Mesodermal cell (in vitro differentiated cells): ENCODE measurements around the gene ZNF438.
"Not testable (repeated sequence)": the region's sequence is repeated elsewhere in the genome, so short reads cannot be mapped to it uniquely, and the experiment has no call there.

Experiments used
- H3K27ac ChIP-seq: 2 replicates; pipeline ENCODE4 v1.7.0; 2013; ENCODE audit warnings: mild to moderate bottlenecking, low read depth, low read length, moderate library complexity; ENCODE audit not compliant: severe bottlenecking
- H3K36me3 ChIP-seq: 2 replicates; pipeline ENCODE4 v1.7.1; 2013; ENCODE audit warnings: mild to moderate bottlenecking, low read length, moderate library complexity; ENCODE audit not compliant: control insufficient read depth, insufficient read depth
- H3K4me1 ChIP-seq: one replicate; pipeline ENCODE4 v1.7.1; 2013; ENCODE audit warnings: mild to moderate bottlenecking, low read length; ENCODE audit not compliant: insufficient read depth, control insufficient read depth, poor library complexity, severe bottlenecking
- H3K4me3 ChIP-seq: 2 replicates; pipeline ENCODE4 v1.7.0; 2013; ENCODE audit warnings: low read length, control low read depth, mild to moderate bottlenecking; ENCODE audit not compliant: insufficient read depth, poor library complexity, severe bottlenecking; ENCODE audit errors: extremely low read depth
- H3K9me3 ChIP-seq: 2 replicates; pipeline ENCODE4 v1.7.1; 2013; ENCODE audit warnings: mild to moderate bottlenecking, low read length, moderate library complexity; ENCODE audit not compliant: control insufficient read depth
- WGBS, 2 experiments: methylation state at CpG; one replicate each; pipeline ENCODE4 v1.1.5; 2013; ENCODE audit warnings: missing lambda C conversion rate in 2 of 2; ENCODE audit not compliant: insufficient coverage in 2 of 2; 5-methylcytosine and 5-hydroxymethylcytosine counted together

The ZNF438 gene

DNA sequence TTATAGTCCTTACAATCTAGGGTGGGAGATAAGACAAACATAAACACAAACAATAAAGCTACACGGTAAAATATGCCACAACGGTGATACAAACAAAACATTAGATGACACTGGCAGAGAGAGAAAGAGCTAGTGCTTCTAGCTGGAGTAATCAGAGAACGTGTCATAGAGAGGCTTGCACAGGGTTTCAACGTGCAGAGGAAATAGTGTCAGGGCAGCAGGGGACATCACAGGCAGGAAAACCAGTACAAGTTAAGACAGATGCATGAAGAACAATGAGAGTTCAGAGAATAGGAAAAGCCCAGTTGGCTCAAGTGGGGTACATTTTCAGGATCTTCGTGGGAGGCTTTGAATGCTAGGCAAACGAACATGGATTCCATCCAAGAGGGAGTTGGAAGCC lies 91.4 kb downstream of the ZNF438 start:
- H3K36me3 ChIP-seq = no peaks in the 10 kb centered on the region
- no peaks in the 10 kb centered on the region for H3K4me1 ChIP-seq
- no peaks in the 10 kb centered on the region for H3K9me3 ChIP-seq
- no peak overlapping the region for H3K27ac ChIP-seq
- WGBS, 2 experiments = 73 to 92% methylated on average over 4 to 5 of the region's 6 CpGs
- no peak overlapping the region for H3K4me3 ChIP-seq

DNA sequence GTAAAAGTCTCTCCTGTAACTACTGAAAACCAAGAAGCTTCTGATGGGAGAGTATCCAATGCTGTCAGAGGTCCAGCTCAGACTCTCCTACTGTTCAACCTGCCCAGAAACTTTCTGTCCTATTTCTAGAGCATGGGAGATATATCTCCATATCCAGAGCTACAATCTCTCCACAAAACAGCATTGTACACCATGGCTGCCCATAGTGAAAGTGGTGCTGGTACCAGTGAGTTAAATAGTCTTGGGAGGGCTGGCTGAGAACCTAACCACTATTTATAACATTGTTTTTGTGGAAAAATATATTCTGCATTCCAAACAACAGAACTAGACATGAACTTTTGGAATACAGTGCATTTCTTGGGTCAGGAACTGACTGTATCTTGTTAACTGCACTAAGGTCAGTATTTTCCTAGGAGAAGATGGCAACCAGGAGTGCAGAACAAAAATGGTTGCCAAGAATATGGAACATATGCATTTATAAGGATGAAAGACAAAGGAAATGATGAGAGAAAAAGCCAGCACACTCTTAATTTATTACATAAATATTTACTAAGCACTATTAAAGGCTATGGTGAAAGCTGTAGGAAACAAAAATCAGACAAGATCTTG lies 91.9 kb downstream of the ZNF438 start:
- H3K9me3 ChIP-seq = no peaks in the 10 kb centered on the region
- no peak overlapping the region for H3K27ac ChIP-seq
- H3K4me1 ChIP-seq = no peaks in the 10 kb centered on the region
- no peaks in the 10 kb centered on the region for H3K36me3 ChIP-seq
- H3K4me3 ChIP-seq = no peak overlapping the region

DNA sequence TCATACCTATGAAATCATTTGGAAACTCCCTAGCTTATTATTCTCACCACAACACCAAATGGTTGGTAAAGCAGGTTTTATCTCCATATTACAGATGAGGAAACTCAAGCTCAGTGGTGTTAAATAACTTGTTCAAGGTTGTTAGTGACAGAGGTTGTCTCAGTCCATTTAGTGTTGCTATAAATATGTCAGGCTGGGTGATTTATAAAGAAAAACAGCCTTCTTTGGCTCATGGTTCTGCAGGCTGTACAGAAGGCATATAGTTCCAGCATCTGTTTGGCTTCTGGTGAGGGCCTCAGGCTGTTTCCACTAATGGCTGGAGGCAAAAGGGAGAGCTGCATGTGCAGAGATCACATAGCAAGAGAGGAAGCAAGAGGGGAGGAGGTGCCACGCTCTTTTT lies 96.6 kb downstream of the ZNF438 start:
- Histone ChIP-seq H3K9me3 (no peaks in the 10 kb centered on the region), H3K27ac (no peak overlapping the region), H3K4me1 (no peaks in the 10 kb centered on the region), H3K4me3 (no peak overlapping the region), H3K36me3 (no peaks in the 10 kb centered on the region)
- no CpG with 5 or more reads among the region's 1 CpG for WGBS, 2 experiments

DNA sequence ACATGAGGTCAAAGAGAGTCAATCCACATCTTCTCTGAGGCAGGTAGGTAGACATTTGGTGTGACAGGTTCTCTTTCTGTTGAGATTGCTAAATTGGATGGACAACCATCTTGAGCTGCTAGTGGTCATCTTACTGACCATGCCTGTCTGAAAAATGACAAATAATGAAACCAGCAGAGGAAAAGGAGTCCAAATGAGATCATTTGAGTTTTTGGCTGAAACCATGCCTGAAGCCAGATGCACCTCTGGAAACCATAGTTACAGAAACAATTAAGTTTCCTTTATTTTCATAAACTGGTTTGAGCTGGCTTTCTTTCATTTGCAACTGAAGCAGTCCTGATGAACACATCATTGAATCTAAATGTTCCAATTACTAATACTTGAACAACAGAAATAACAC lies 100.6 kb downstream of the ZNF438 start:
- H3K27ac ChIP-seq = no peak overlapping the region

DNA sequence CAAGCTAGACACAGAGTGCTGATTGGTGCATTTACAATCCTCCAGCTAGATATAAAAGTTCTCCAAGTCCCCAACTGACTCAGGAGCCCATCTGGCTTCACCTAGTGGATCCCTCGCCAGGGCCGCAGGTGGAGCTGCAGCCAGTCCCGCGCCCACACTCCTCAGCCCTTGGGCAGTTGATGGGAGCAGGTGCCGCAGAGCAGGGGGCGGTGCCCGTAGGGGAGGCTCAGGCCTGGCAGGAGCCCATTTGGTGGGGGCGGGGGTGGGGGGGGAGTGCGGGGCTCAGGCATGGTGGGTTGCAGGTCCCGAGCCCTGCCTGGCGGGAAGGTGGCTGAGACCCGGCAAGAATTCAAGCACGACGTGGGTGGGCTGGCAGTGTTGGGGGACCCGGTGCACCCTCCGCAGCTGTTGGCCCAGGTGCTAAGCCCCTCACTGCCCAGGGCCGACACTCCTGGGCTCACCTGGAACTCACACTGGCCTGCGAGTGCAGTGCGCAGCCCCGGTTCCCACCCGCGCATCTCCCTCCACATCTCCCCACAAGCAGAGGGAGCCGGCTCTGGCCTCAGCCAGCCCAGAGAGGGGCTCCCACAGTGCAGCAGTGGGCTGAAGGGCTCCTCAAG lies 101.7 kb downstream of the ZNF438 start:
- Histone ChIP-seq H3K9me3 (no peaks in the 10 kb centered on the region), H3K4me3 (no peak overlapping the region), H3K36me3 (no peaks in the 10 kb centered on the region), H3K27ac (no peak overlapping the region), H3K4me1 (no peaks in the 10 kb centered on the region)
- WGBS, 2 experiments = 98 to 99% methylated on average over 11 to 16 of the region's 23 CpGs

More for the DNA sequence above, 100.6 kb downstream of the ZNF438 start:
- H3K36me3 ChIP-seq = no peaks in the 10 kb centered on the region
- no peaks in the 10 kb centered on the region for H3K4me1 ChIP-seq
- H3K4me3 ChIP-seq = no peak overlapping the region
- no peaks in the 10 kb centered on the region for H3K9me3 ChIP-seq

DNA sequence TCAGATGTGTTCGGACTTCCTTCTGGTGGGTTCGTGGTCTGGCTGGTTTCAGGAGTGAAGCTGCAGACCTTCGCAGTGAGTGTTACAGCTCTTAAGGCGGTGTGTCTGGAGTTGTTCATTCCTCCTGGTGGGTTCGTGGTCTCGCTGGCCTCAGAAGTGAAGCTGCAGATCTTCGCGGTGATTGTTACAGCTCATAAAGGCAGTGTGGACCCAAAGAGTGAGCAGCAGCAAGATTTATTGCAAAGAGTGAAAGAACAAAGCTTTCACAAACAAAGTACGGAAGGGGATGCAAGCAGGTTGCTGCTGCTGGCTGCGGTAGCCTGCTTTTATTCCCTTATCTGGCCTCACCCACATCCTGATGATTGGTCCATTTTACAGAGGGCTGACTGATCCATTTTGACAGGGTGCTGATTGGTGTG lies 102.3 kb downstream of the ZNF438 start:
- not testable (repeated sequence) for H3K36me3 ChIP-seq, H3K4me1 ChIP-seq, H3K4me3 ChIP-seq, H3K9me3 ChIP-seq, H3K27ac ChIP-seq
- 93 to 96% methylated on average over 9 to 10 of the region's 10 CpGs for WGBS, 2 experiments

DNA sequence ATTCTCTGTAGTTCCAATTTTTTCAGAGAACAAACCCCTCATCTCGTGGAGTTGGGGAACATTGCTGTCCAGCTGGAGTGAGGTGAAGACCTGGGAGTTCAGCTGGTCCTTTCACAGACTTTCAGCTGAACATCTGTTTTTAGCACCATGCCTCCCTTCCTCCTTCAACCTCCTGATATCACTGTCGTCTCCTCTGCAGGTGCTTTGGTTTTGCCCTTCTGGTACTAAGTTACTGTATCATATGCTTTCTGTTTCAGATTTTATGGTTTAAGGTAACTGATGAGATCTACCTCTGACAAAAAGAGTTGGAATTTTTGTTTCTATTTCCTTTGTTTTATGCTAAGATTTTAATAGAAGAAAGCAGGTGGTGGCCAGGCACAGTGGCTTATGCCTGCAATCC lies 102.9 kb downstream of the ZNF438 start:
- WGBS, 2 experiments = 67 to 100% methylated on average over 1 of the region's 2 CpGs

DNA sequence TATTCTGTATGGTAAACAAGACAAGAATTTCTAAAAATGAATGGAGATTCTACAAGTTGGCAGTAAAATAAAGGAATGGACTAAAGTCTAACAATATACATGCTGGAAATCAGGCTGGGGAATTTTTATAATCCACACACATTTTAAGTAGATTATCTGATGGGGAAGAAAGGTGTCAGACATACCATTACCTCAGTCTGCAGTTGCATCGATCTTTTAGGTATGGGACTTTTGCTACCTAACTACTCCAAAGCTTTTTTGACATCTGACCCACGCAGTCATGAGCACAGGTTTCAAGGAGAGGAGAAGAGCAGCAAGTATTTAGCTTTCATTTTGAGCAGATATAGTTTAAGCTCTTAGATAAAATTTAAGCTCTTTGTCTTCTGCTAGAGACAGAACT lies 113.0 kb downstream of the ZNF438 start:
- no peaks in the 10 kb centered on the region for H3K9me3 ChIP-seq
- H3K27ac ChIP-seq = no peak overlapping the region
- H3K36me3 ChIP-seq = no peaks in the 10 kb centered on the region
- WGBS, 2 experiments = no CpG with 5 or more reads among the region's 2 CpGs
- H3K4me1 ChIP-seq = no peaks in the 10 kb centered on the region
- H3K4me3 ChIP-seq = no peak overlapping the region

More for the DNA sequence above, 102.9 kb downstream of the ZNF438 start:
- Histone ChIP-seq H3K36me3 (no peaks in the 10 kb centered on the region), H3K27ac (no peak overlapping the region), H3K9me3 (peaks cover 6% of the 10 kb centered on the region), H3K4me1 (no peaks in the 10 kb centered on the region), H3K4me3 (no peak overlapping the region)

DNA sequence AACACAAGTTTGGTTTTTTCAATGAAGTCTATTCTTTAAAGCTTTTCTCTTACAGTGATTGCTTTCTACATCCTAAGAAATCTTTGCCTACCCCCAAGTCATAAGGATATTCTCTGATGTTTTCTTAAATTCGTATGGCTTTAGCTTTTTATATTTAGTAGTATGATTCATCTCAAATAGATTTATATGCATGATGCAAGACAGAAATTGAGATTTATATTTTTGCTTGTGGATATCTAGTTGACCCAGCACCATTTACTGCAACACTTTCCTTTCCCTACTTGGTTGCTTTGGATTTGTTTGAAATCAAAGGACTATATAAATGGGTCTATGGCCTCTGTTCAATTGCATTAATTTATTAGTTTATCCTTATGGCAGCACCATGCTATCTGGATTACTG lies 113.9 kb downstream of the ZNF438 start:
- Histone ChIP-seq H3K4me3 (no peak overlapping the region), H3K4me1 (no peaks in the 10 kb centered on the region), H3K36me3 (no peaks in the 10 kb centered on the region), H3K27ac (no peak overlapping the region), H3K9me3 (no peaks in the 10 kb centered on the region)
- WGBS, 2 experiments = no CpG with 5 or more reads among the region's 1 CpG

DNA sequence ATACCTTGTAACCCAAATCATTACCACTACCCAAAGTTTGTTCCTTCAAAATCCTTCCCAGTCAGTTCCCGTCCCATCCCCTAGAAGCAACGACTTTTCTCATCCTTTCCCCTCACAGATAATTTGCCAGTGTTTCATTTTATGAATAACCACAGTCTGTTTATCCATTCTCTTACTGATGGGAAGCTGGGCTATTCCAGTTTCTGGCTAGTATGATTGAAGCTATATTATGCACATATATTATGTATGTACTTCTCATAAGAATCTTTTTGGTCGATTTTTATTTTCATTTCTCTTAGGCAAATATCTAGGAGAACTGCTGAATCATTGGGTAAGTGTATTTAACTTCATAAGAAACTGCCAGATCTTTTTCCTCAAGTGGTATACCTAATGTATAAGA lies 114.6 kb downstream of the ZNF438 start:
- Histone ChIP-seq H3K4me1 (no peaks in the 10 kb centered on the region), H3K9me3 (no peaks in the 10 kb centered on the region), H3K4me3 (no peak overlapping the region), H3K36me3 (no peaks in the 10 kb centered on the region), H3K27ac (no peak overlapping the region)
- 80 to 100% methylated on average over 1 of the region's 3 CpGs for WGBS, 2 experiments

DNA sequence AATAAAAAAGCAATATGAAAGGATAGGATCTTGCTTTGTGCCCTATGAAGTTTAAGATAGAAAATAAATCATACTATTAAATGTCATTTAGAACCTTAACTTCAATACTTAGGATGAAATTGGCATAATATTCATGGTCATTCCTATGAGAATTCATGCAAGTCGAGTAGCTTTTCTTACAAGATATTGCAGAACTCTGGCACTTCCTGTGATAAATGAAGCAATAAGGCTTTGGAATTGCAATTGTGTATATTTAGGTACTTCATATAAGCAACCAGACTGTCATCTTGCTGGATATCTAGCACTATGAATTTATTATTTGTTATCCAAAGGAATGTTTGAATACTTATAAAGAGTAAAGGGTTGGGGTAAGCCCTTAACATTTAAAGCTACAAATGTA lies 116.5 kb downstream of the ZNF438 start:
- no peak overlapping the region for H3K27ac ChIP-seq
- 100% methylated on average over 1 of the region's 1 CpG; no CpG with 5 or more reads in 1 of the 2 experiments for WGBS, 2 experiments
- H3K36me3 ChIP-seq = no peaks in the 10 kb centered on the region
- H3K4me3 ChIP-seq = no peak overlapping the region
- H3K4me1 ChIP-seq = no peaks in the 10 kb centered on the region
- H3K9me3 ChIP-seq = no peaks in the 10 kb centered on the region
